Panc1 (cell line): ENCODE data around the gene ARHGEF28.

Experiments used
- POLR2AphosphoS5 ChIP-seq: IDR thresholded peaks from 2 replicates; pipeline ENCODE4 v1.6.1; 2012; ENCODE audit warnings: mild to moderate bottlenecking, low read depth, low read length, moderate library complexity
- REST ChIP-seq, 2 experiments: IDR thresholded peaks; 2 replicates each; pipeline ENCODE4 v1.6.1; 2011 to 2012; ENCODE audit warnings: low read depth in 2 of 2, control low read depth in 1 of 2, low read length in 1 of 2, mild to moderate bottlenecking in 1 of 2, moderate library complexity in 1 of 2; ENCODE audit not compliant: insufficient read depth in 1 of 2
- SIN3A ChIP-seq: IDR thresholded peaks from 2 replicates; pipeline ENCODE4 v1.6.1; 2012; ENCODE audit warnings: low read depth, mild to moderate bottlenecking, low read length, moderate library complexity, borderline replicate concordance; ENCODE audit not compliant: insufficient read depth
- TCF7L2 ChIP-seq: IDR thresholded peaks from 2 replicates; pipeline ENCODE4 v1.6.1; 2011; ENCODE audit warnings: mild to moderate bottlenecking, low read depth, low read length, inconsistent platforms
- TF ChIP-seq, protein P1 (sequence below): fragments of 450-650 bp; IDR thresholded peaks from 2 replicates; pipeline ENCODE4 v1.5.1; 2017; ENCODE audit warnings: mild to moderate bottlenecking

DNA sequence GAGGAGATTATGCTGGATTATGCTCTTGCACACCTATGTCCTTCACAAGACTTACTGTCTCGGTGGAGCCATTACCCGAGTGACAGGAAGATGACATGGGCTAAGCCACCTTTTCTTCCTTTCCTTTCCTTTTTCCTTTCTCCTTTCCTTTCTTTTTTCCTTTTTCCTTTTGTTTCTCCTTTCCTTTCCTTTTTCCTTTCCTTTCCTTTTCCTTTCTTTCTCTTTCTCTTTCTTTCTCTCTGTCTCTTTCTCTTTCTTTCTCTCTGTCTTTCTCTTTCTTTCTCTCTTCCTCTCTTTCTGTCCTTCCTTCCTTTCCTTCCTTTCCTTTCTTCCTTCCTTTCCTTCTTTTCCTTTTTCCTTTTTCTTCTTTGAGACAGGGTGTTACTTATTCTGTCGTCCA is 202.5 kb downstream of the ARHGEF28 start:
- no peak for TF ChIP-seq POLR2AphosphoS5
- TF ChIP-seq, protein P1, sequence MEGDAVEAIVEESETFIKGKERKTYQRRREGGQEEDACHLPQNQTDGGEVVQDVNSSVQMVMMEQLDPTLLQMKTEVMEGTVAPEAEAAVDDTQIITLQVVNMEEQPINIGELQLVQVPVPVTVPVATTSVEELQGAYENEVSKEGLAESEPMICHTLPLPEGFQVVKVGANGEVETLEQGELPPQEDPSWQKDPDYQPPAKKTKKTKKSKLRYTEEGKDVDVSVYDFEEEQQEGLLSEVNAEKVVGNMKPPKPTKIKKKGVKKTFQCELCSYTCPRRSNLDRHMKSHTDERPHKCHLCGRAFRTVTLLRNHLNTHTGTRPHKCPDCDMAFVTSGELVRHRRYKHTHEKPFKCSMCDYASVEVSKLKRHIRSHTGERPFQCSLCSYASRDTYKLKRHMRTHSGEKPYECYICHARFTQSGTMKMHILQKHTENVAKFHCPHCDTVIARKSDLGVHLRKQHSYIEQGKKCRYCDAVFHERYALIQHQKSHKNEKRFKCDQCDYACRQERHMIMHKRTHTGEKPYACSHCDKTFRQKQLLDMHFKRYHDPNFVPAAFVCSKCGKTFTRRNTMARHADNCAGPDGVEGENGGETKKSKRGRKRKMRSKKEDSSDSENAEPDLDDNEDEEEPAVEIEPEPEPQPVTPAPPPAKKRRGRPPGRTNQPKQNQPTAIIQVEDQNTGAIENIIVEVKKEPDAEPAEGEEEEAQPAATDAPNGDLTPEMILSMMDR = no peak
- no peak for TF ChIP-seq REST (IDR thresholded peaks at IDR 0.05; ENCODE audit: insufficient read depth in 1 of 2, low read depth in 2 of 2, low read length in 1 of 2)
- no peak for TF ChIP-seq TCF7L2
- TF ChIP-seq SIN3A = no peak
